Measurements from ENCODE around the gene GABRD. TPM values are rescaled to one million over a fixed set of nuclear protein-coding genes. Genes with fewer than 3 reads are reported as not detected.

Gene GABRD
- total RNA-seq, 1 experiment from 2014 or later = 1.7 TPM

DNA sequence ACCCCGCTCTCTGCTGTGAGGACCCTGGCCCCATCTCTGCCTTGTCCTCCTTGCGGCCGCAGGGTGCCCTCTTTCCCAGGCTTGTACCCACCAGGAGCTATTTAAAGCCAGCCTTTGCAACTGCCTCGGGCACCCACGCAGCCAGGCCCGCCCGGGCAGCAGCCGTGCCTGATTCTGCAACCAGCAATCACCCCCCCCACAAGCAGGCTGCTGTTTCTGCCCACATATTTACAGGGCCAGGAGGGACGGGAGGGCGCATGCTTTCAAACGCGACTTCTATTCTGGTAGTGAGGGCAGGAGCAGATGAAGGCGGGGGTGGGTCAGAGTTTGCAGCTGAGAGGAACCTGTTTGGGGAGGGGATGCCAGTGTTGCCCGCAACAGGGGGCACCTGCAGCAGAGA, 13.6 kb downstream of the GABRD start (continued):
- TF ChIP-seq, protein P1, sequence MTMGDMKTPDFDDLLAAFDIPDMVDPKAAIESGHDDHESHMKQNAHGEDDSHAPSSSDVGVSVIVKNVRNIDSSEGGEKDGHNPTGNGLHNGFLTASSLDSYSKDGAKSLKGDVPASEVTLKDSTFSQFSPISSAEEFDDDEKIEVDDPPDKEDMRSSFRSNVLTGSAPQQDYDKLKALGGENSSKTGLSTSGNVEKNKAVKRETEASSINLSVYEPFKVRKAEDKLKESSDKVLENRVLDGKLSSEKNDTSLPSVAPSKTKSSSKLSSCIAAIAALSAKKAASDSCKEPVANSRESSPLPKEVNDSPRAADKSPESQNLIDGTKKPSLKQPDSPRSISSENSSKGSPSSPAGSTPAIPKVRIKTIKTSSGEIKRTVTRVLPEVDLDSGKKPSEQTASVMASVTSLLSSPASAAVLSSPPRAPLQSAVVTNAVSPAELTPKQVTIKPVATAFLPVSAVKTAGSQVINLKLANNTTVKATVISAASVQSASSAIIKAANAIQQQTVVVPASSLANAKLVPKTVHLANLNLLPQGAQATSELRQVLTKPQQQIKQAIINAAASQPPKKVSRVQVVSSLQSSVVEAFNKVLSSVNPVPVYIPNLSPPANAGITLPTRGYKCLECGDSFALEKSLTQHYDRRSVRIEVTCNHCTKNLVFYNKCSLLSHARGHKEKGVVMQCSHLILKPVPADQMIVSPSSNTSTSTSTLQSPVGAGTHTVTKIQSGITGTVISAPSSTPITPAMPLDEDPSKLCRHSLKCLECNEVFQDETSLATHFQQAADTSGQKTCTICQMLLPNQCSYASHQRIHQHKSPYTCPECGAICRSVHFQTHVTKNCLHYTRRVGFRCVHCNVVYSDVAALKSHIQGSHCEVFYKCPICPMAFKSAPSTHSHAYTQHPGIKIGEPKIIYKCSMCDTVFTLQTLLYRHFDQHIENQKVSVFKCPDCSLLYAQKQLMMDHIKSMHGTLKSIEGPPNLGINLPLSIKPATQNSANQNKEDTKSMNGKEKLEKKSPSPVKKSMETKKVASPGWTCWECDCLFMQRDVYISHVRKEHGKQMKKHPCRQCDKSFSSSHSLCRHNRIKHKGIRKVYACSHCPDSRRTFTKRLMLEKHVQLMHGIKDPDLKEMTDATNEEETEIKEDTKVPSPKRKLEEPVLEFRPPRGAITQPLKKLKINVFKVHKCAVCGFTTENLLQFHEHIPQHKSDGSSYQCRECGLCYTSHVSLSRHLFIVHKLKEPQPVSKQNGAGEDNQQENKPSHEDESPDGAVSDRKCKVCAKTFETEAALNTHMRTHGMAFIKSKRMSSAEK (CRISPR knock-in tag; IDR thresholded peaks at IDR 0.05; ENCODE audit: borderline replicate concordance) = no peak
- TF ChIP-seq FOXJ3 (CRISPR knock-in tag; IDR thresholded peaks at IDR 0.05; ENCODE audit: borderline replicate concordance) (no peak), SMAD4 (CRISPR knock-in tag; IDR thresholded peaks at IDR 0.05) (no peak), ZNF416 (CRISPR knock-in tag; IDR thresholded peaks at IDR 0.05) (no peak)
- TF ChIP-seq, protein P2, sequence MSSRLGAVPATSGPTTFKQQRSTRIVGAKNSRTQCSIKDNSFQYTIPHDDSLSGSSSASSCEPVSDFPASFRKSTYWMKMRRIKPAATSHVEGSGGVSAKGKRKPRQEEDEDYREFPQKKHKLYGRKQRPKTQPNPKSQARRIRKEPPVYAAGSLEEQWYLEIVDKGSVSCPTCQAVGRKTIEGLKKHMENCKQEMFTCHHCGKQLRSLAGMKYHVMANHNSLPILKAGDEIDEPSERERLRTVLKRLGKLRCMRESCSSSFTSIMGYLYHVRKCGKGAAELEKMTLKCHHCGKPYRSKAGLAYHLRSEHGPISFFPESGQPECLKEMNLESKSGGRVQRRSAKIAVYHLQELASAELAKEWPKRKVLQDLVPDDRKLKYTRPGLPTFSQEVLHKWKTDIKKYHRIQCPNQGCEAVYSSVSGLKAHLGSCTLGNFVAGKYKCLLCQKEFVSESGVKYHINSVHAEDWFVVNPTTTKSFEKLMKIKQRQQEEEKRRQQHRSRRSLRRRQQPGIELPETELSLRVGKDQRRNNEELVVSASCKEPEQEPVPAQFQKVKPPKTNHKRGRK (CRISPR knock-in tag; IDR thresholded peaks at IDR 0.05; ENCODE audit: borderline replicate concordance) = no peak

- Mint-ChIP-seq H3K27me3 (ENCODE audit: low read depth) (no peaks in the 10 kb centered on the region), H3K4me1 (no peaks in the 10 kb centered on the region), H3K4me3 (no peak overlapping the region), H3K27ac (no peak overlapping the region), H3K9me3 (no peaks in the 10 kb centered on the region), H3K36me3 (no peaks in the 10 kb centered on the region)
- no peak for TF ChIP-seq ATF1 (CRISPR knock-in tag; IDR thresholded peaks at IDR 0.05)
- TF ChIP-seq, protein P3, sequence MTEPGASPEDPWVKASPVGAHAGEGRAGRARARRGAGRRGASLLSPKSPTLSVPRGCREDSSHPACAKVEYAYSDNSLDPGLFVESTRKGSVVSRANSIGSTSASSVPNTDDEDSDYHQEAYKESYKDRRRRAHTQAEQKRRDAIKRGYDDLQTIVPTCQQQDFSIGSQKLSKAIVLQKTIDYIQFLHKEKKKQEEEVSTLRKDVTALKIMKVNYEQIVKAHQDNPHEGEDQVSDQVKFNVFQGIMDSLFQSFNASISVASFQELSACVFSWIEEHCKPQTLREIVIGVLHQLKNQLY (CRISPR knock-in tag; IDR thresholded peaks at IDR 0.05) = no peak
- no peak for TF ChIP-seq AR (CRISPR knock-in tag; IDR thresholded peaks at IDR 0.05)
- no peak for TF ChIP-seq USF1 (CRISPR knock-in tag; IDR thresholded peaks at IDR 0.05)
- TF ChIP-seq SP1 (CRISPR knock-in tag; conservative IDR thresholded peaks at IDR 0.05) = no peak
- TF ChIP-seq PRRX2 (CRISPR knock-in tag; IDR thresholded peaks at IDR 0.05) = no peak
- no peak for TF ChIP-seq ZNF396 (CRISPR knock-in tag; IDR thresholded peaks at IDR 0.05; ENCODE audit: borderline replicate concordance)
- TF ChIP-seq, protein P4, sequence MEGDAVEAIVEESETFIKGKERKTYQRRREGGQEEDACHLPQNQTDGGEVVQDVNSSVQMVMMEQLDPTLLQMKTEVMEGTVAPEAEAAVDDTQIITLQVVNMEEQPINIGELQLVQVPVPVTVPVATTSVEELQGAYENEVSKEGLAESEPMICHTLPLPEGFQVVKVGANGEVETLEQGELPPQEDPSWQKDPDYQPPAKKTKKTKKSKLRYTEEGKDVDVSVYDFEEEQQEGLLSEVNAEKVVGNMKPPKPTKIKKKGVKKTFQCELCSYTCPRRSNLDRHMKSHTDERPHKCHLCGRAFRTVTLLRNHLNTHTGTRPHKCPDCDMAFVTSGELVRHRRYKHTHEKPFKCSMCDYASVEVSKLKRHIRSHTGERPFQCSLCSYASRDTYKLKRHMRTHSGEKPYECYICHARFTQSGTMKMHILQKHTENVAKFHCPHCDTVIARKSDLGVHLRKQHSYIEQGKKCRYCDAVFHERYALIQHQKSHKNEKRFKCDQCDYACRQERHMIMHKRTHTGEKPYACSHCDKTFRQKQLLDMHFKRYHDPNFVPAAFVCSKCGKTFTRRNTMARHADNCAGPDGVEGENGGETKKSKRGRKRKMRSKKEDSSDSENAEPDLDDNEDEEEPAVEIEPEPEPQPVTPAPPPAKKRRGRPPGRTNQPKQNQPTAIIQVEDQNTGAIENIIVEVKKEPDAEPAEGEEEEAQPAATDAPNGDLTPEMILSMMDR (IDR thresholded peaks at IDR 0.05) = no peak
- ATAC-seq (no peak), DNase-seq (ENCODE audit: low spot score) (no peak)
- ChIA-PET CTCF (interaction anchor here (1.1 to 5.6 kb wide), 4 partner anchors 12 to 89 kb away, joined by 3 to 56 read pairs (median 6); no protein-coding TSS in a partner anchor), POLR2A (no interaction called here)
Observed at GRCh38 chr1:2033165-2033564, 14.0 kb downstream of the GABRD start.
